ENCODE measurements around the gene EPN3.

Gene EPN3

DNA sequence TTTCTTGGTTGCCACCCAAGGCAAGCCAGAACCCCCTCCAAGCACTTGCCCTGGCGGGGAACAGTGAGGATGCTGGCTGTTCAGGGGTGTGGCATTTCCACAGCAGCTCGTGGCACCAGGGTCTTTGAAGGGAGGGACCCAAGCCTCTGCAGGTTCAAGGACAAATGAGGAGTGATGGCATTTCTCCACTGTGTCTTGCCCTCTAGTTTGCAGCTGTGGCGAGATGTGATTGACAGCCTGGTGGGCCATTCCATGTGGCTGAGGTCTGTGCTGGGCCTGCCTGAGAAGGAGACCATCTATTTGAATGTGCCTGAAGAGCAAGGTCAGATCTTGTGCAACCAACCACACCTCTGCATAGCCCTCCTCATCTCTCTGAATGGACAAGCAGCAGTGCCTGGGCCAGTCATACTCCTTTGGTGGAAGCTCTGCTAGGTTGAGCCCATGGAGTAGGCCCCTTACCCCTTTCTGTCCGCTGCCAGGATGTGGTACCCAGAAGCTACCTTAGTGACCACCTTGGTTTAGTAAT, 4.5 kb upstream of the EPN3 start:
- no peaks in the 10 kb centered on the region for H3F3A ChIP-seq (ENCODE audit: low read depth)
- no peaks in the 10 kb centered on the region for H3K79me2 ChIP-seq (ENCODE audit: insufficient read depth, low read length)
- no peak overlapping the region for H3K4me2 ChIP-seq (ENCODE audit: low read depth, low read length, poor library complexity, severe bottlenecking)
- TF ChIP-seq EZH2phosphoT487 (IDR thresholded peaks at IDR 0.05; ENCODE audit: borderline replicate concordance) (no peak), CTCF (conservative IDR thresholded peaks at IDR 0.05; ENCODE audit: low read length) (no peak)
- H2AFZ ChIP-seq (ENCODE audit: low read length) = no peak overlapping the region
- H3K4me3 ChIP-seq (ENCODE audit: low read length, poor library complexity, severe bottlenecking) = no peak overlapping the region
- no peaks in the 10 kb centered on the region for H3K9me3 ChIP-seq (ENCODE audit: insufficient read depth, low read depth, low read length)
- H4K20me1 ChIP-seq (ENCODE audit: insufficient read depth, low read length, poor library complexity, severe bottlenecking) = no peaks in the 10 kb centered on the region
- H3K9ac ChIP-seq (ENCODE audit: low read depth, low read length, poor library complexity, severe bottlenecking) = no peak overlapping the region
- H3K36me3 ChIP-seq (ENCODE audit: insufficient read depth, low read length) = no peaks in the 10 kb centered on the region
- H3K4me1 ChIP-seq (ENCODE audit: insufficient read depth, low read length, poor library complexity, severe bottlenecking) = no peaks in the 10 kb centered on the region
- no peaks in the 10 kb centered on the region for H3K9me2 ChIP-seq (replicated peaks; ENCODE audit: low read depth, low read length)
- H3K27me3 ChIP-seq (ENCODE audit: insufficient read depth, low read length, poor library complexity, severe bottlenecking) = no peaks in the 10 kb centered on the region

- Histone ChIP-seq H3K9me3 (ENCODE audit: insufficient read depth, low read depth, low read length) (no peaks in the 10 kb centered on the region), H3K4me2 (ENCODE audit: low read depth, low read length, poor library complexity, severe bottlenecking) (no peak overlapping the region), H3K4me3 (ENCODE audit: low read length, poor library complexity, severe bottlenecking) (no peak overlapping the region), H3F3A (ENCODE audit: low read depth) (no peaks in the 10 kb centered on the region), H3K9me2 (replicated peaks; ENCODE audit: low read depth, low read length) (no peaks in the 10 kb centered on the region), H2AFZ (ENCODE audit: low read length) (no peak overlapping the region), H3K4me1 (ENCODE audit: insufficient read depth, low read length, poor library complexity, severe bottlenecking) (no peaks in the 10 kb centered on the region), H3K79me2 (ENCODE audit: insufficient read depth, low read length) (no peaks in the 10 kb centered on the region), H3K9ac (ENCODE audit: low read depth, low read length, poor library complexity, severe bottlenecking) (no peak overlapping the region), H3K27me3 (ENCODE audit: insufficient read depth, low read length, poor library complexity, severe bottlenecking) (no peaks in the 10 kb centered on the region), H4K20me1 (ENCODE audit: insufficient read depth, low read length, poor library complexity, severe bottlenecking) (no peaks in the 10 kb centered on the region), H3K36me3 (ENCODE audit: insufficient read depth, low read length) (no peaks in the 10 kb centered on the region)
- TF ChIP-seq CTCF (conservative IDR thresholded peaks at IDR 0.05; ENCODE audit: low read length) = no peak
- no peak for TF ChIP-seq EZH2phosphoT487 (IDR thresholded peaks at IDR 0.05; ENCODE audit: borderline replicate concordance)
These were observed 2.7 kb upstream of the EPN3 start for GRCh38 chr17:50529849-50530248.

- H3K79me2 ChIP-seq (ENCODE audit: insufficient read depth, low read length) = no peaks in the 10 kb centered on the region
- no peak overlapping the region for H3K9ac ChIP-seq (ENCODE audit: low read depth, low read length, poor library complexity, severe bottlenecking)
- H3K4me2 ChIP-seq (ENCODE audit: low read depth, low read length, poor library complexity, severe bottlenecking) = no peak overlapping the region
- no peak overlapping the region for H3K4me3 ChIP-seq (ENCODE audit: low read length, poor library complexity, severe bottlenecking)
- H3K36me3 ChIP-seq (ENCODE audit: insufficient read depth, low read length) = no peaks in the 10 kb centered on the region
- H4K20me1 ChIP-seq (ENCODE audit: insufficient read depth, low read length, poor library complexity, severe bottlenecking) = no peaks in the 10 kb centered on the region
- no peak overlapping the region for H2AFZ ChIP-seq (ENCODE audit: low read length)
- no peaks in the 10 kb centered on the region for H3K9me2 ChIP-seq (replicated peaks; ENCODE audit: low read depth, low read length)
- no peaks in the 10 kb centered on the region for H3K9me3 ChIP-seq (ENCODE audit: insufficient read depth, low read depth, low read length)
- no peaks in the 10 kb centered on the region for H3K27me3 ChIP-seq (ENCODE audit: insufficient read depth, low read length, poor library complexity, severe bottlenecking)
- no peaks in the 10 kb centered on the region for H3K4me1 ChIP-seq (ENCODE audit: insufficient read depth, low read length, poor library complexity, severe bottlenecking)
- no peaks in the 10 kb centered on the region for H3F3A ChIP-seq (ENCODE audit: low read depth)
- no peak for TF ChIP-seq CTCF (conservative IDR thresholded peaks at IDR 0.05; ENCODE audit: low read length)
- TF ChIP-seq EZH2phosphoT487 (IDR thresholded peaks at IDR 0.05; ENCODE audit: borderline replicate concordance) = no peak
These were observed 1.0 kb upstream of the EPN3 start for GRCh38 chr17:50531428-50532025.

All from Loucy (cell line).